ENCODE measurements around the gene BBOF1.
"Not testable (repeated sequence)": the region's sequence is repeated elsewhere in the genome, so short reads cannot be mapped to it uniquely, and the experiment has no call there.

BBOF1 gene

DNA sequence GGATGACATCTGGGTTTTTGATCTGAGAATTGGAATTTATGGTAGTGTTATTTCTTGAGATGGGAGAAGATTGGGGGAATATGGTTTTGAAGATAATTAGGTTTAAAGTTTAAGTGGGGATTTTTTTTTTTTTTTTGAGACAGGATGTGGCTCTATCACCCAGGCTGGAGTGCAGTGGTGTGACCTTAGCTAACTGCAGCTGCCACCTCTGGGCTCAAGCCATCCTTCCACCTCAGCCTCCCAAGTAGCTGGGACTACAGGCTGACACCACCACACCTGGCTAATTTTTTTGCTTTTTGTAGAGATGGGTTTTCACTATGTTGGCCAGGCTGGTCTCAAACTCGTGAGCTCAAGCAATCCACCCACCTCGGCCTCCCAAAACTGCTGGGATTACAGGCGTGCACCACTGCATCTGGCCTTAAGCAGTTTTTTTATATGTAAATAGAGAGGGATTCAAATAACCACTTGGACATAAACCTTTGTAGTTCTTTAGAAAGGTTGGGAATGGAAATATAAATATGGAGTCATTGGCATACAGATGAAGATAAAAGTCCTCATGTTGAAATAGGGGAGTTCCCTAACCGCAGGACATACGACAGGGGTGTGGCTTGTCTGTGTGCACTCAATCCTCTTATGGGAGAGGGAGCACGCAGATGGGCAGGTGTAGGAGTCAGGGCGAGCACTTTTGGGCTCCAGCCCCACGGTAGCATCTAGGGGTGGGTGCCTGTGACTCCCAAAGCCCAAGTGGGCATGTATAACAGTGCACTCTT lies 70.3 kb downstream of the BBOF1 start:
- H3K4me1 ChIP-seq (ENCODE audit: insufficient read depth, low read length) = 0 out of 2 replicates have a peak, but pooled peaks cover 5% of the 10 kb centered on the region
- no peaks in the 10 kb centered on the region for H3K36me3 ChIP-seq (ENCODE audit: insufficient read depth, low read length)
- H3K9ac ChIP-seq (ENCODE audit: low read depth, low read length) = no peak overlapping the region

GRCh38 chr14:74105381-74105780 lies 86.2 kb downstream of the BBOF1 start:
- Histone ChIP-seq H3K9me3 (ENCODE audit: control insufficient read depth, insufficient read depth, low read length) (no peaks in the 10 kb centered on the region), H3K36me3 (ENCODE audit: insufficient read depth, low read length) (peaks cover 8% of the 10 kb centered on the region; the same call in 1 of the 2 replicates), H3K9ac (ENCODE audit: low read depth, low read length) (no peak overlapping the region), H3K4me1 (ENCODE audit: insufficient read depth, low read length) (no peaks in the 10 kb centered on the region)

More for the DNA sequence above, 70.3 kb downstream of the BBOF1 start:
- H3K9me3 ChIP-seq (ENCODE audit: control insufficient read depth, insufficient read depth, low read length) = no peaks in the 10 kb centered on the region

GRCh38 chr14:74109369-74109768 lies 90.2 kb downstream of the BBOF1 start:
- H3K9ac ChIP-seq (ENCODE audit: low read depth, low read length) = no peak overlapping the region

GRCh38 chr14:74111395-74112216 lies 92.5 kb downstream of the BBOF1 start:
- not testable (repeated sequence) for H3K9ac ChIP-seq (ENCODE audit: low read depth, low read length); H3K9me3 ChIP-seq (ENCODE audit: control insufficient read depth, insufficient read depth, low read length); H3K36me3 ChIP-seq (ENCODE audit: insufficient read depth, low read length); H3K4me1 ChIP-seq (ENCODE audit: insufficient read depth, low read length)

More at GRCh38 chr14:74109369-74109768, 90.2 kb downstream of the BBOF1 start:
- no peaks in the 10 kb centered on the region for H3K36me3 ChIP-seq (ENCODE audit: insufficient read depth, low read length)
- H3K9me3 ChIP-seq (ENCODE audit: control insufficient read depth, insufficient read depth, low read length) = no peaks in the 10 kb centered on the region
- no peaks in the 10 kb centered on the region for H3K4me1 ChIP-seq (ENCODE audit: insufficient read depth, low read length)

Data from ES-I3 (cell line).